ENCODE results near the gene KCNAB2. TPM values are rescaled to one million over a fixed set of nuclear protein-coding genes. Genes with fewer than 3 reads are reported as not detected.

The KCNAB2 gene
- total and polyA plus RNA-seq, 4 donors, result 1.8 to 5.9 (median 4.5) TPM

DNA sequence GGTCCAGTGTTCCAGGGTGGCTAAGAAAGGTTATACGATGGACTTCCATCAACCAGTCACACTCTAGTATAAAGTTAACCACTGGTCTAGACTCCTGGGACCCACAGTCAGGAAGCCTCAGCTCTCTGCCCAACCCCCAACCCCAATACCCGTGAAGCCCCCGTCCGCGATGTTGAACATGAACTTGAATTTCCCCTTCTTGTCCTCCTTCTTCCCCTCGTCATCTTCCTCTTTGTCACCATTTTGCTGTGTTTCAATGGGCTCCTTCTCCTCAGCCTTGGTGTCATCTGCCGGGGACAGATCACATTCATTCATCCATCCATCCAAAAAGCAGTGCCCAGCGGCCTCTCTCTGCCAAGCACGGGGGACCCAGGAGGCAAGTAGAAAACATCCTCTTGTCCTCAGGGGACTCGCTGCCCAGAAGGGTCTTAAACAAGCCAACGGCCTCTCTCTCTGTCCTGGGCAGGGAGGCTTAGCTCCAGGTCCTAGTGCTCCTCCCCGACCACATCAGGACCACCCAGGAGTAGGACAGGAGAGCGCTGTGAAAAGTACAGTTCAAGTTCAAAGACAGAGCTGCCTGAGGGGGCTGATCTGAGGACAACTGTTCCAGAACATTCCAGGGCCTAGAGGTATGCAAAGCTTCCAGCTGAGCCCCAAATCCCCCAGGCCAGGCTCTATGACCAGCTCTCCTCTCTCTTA is 66.5 kb downstream of the KCNAB2 start:
- TF ChIP-seq TAF1 (conservative IDR thresholded peaks at IDR 0.05) (no peak), SP1 (IDR thresholded peaks at IDR 0.05) (no peak)
- TF ChIP-seq, protein P1, sequence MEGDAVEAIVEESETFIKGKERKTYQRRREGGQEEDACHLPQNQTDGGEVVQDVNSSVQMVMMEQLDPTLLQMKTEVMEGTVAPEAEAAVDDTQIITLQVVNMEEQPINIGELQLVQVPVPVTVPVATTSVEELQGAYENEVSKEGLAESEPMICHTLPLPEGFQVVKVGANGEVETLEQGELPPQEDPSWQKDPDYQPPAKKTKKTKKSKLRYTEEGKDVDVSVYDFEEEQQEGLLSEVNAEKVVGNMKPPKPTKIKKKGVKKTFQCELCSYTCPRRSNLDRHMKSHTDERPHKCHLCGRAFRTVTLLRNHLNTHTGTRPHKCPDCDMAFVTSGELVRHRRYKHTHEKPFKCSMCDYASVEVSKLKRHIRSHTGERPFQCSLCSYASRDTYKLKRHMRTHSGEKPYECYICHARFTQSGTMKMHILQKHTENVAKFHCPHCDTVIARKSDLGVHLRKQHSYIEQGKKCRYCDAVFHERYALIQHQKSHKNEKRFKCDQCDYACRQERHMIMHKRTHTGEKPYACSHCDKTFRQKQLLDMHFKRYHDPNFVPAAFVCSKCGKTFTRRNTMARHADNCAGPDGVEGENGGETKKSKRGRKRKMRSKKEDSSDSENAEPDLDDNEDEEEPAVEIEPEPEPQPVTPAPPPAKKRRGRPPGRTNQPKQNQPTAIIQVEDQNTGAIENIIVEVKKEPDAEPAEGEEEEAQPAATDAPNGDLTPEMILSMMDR (IDR thresholded peaks at IDR 0.05; ENCODE audit: low read depth, low read length, missing input control), result no peak
- H3K9me3 ChIP-seq (ENCODE audit: control insufficient read depth in 4 of 4, low read length in 3 of 4), result peaks cover 0 to 2% (median 0%) of the 10 kb centered on the region in 4 donors
- WGBS, result 78% methylated on average over 13 of the region's 13 CpGs

DNA sequence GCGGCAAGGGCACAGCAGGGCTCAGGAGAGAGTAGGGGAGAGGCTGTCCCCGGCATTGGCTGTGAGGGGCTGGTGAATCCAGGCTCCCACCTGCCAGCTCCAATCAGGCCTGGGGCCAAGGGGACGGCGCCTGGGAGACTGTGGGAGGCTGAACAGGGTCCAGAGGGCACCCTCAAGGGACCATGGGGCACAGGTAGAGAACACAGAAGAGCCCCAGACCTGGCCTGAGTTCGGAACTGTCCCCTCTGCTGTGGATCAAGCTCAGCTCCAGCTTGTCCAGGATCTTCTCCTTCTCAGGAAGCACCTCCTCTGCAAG is 67.0 kb downstream of the KCNAB2 start:
- Histone ChIP-seq H3K4me3 (ENCODE audit: low read depth in 1 of 3, low read length in 3 of 3) (no peak overlapping the region), H3K36me3 (ENCODE audit: control insufficient read depth in 4 of 4, insufficient read depth in 3 of 4, low read depth in 1 of 4, low read length in 3 of 4) (no peaks in the 10 kb centered on the region), H3K4me1 (ENCODE audit: control insufficient read depth in 4 of 4, insufficient read depth in 4 of 4, low read length in 3 of 4) (no peaks in the 10 kb centered on the region), H3K27me3 (ENCODE audit: control insufficient read depth in 4 of 4, insufficient read depth in 4 of 4, low read length in 3 of 4) (peaks cover 0 to 3% (median 0%) of the 10 kb centered on the region in 4 donors), H3K9ac (ENCODE audit: low read depth in 1 of 2, low read length in 2 of 2) (no peak overlapping the region), H3K27ac (ENCODE audit: low read depth in 1 of 2, low read length in 2 of 2) (no peak overlapping the region), H3K9me3 (ENCODE audit: control insufficient read depth in 4 of 4, low read length in 3 of 4) (peaks cover 0 to 2% (median 0%) of the 10 kb centered on the region in 4 donors)
- DNase-seq (ENCODE audit: low spot score), result no peak
- WGBS, result 61% methylated on average over 5 of the region's 5 CpGs
- TF ChIP-seq TAF1 (conservative IDR thresholded peaks at IDR 0.05), result no peak
- TF ChIP-seq SP1 (IDR thresholded peaks at IDR 0.05), result no peak
- no peak for TF ChIP-seq JUND (IDR thresholded peaks at IDR 0.05)
- TF ChIP-seq, protein P2, sequence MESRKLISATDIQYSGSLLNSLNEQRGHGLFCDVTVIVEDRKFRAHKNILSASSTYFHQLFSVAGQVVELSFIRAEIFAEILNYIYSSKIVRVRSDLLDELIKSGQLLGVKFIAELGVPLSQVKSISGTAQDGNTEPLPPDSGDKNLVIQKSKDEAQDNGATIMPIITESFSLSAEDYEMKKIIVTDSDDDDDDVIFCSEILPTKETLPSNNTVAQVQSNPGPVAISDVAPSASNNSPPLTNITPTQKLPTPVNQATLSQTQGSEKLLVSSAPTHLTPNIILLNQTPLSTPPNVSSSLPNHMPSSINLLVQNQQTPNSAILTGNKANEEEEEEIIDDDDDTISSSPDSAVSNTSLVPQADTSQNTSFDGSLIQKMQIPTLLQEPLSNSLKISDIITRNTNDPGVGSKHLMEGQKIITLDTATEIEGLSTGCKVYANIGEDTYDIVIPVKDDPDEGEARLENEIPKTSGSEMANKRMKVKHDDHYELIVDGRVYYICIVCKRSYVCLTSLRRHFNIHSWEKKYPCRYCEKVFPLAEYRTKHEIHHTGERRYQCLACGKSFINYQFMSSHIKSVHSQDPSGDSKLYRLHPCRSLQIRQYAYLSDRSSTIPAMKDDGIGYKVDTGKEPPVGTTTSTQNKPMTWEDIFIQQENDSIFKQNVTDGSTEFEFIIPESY (IDR thresholded peaks at IDR 0.05), result no peak
- TF ChIP-seq, protein P1 (IDR thresholded peaks at IDR 0.05; ENCODE audit: low read depth, low read length, missing input control), result no peak
- no peak for TF ChIP-seq FOXA1 (IDR thresholded peaks at IDR 0.05)
- TF ChIP-seq YY1 (IDR thresholded peaks at IDR 0.05), result no peak
- TF ChIP-seq, protein P3, sequence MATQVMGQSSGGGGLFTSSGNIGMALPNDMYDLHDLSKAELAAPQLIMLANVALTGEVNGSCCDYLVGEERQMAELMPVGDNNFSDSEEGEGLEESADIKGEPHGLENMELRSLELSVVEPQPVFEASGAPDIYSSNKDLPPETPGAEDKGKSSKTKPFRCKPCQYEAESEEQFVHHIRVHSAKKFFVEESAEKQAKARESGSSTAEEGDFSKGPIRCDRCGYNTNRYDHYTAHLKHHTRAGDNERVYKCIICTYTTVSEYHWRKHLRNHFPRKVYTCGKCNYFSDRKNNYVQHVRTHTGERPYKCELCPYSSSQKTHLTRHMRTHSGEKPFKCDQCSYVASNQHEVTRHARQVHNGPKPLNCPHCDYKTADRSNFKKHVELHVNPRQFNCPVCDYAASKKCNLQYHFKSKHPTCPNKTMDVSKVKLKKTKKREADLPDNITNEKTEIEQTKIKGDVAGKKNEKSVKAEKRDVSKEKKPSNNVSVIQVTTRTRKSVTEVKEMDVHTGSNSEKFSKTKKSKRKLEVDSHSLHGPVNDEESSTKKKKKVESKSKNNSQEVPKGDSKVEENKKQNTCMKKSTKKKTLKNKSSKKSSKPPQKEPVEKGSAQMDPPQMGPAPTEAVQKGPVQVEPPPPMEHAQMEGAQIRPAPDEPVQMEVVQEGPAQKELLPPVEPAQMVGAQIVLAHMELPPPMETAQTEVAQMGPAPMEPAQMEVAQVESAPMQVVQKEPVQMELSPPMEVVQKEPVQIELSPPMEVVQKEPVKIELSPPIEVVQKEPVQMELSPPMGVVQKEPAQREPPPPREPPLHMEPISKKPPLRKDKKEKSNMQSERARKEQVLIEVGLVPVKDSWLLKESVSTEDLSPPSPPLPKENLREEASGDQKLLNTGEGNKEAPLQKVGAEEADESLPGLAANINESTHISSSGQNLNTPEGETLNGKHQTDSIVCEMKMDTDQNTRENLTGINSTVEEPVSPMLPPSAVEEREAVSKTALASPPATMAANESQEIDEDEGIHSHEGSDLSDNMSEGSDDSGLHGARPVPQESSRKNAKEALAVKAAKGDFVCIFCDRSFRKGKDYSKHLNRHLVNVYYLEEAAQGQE (IDR thresholded peaks at IDR 0.05), result no peak
- no peak for TF ChIP-seq GABPA (IDR thresholded peaks at IDR 0.05 in 1 of 2, conservative IDR thresholded peaks at IDR 0.05 in 1 of 2)
- TF ChIP-seq EGR1 (IDR thresholded peaks at IDR 0.05; ENCODE audit: low read depth in 2 of 2), result no peak
- no peak for TF ChIP-seq HNF4A (conservative IDR thresholded peaks at IDR 0.05)
- TF ChIP-seq, protein P4, sequence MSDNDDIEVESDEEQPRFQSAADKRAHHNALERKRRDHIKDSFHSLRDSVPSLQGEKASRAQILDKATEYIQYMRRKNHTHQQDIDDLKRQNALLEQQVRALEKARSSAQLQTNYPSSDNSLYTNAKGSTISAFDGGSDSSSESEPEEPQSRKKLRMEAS (IDR thresholded peaks at IDR 0.05), result no peak
- no peak for TF ChIP-seq RXRA (IDR thresholded peaks at IDR 0.05)
- TF ChIP-seq NR2F2 (IDR thresholded peaks at IDR 0.05), result no peak
- no peak for TF ChIP-seq FOXA2 (IDR thresholded peaks at IDR 0.05)
- TF ChIP-seq, protein P5, sequence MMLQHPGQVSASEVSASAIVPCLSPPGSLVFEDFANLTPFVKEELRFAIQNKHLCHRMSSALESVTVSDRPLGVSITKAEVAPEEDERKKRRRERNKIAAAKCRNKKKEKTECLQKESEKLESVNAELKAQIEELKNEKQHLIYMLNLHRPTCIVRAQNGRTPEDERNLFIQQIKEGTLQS (IDR thresholded peaks at IDR 0.05), result no peak
- no peak for TF ChIP-seq HNF4G (IDR thresholded peaks at IDR 0.05)

More for the DNA sequence above, 66.5 kb downstream of the KCNAB2 start:
- Histone ChIP-seq H3K9ac (ENCODE audit: low read depth in 1 of 2, low read length in 2 of 2) (no peak overlapping the region), H3K27ac (ENCODE audit: low read depth in 1 of 2, low read length in 2 of 2) (no peak overlapping the region), H3K4me3 (ENCODE audit: low read depth in 1 of 3, low read length in 3 of 3) (no peak overlapping the region), H3K4me1 (ENCODE audit: control insufficient read depth in 4 of 4, insufficient read depth in 4 of 4, low read length in 3 of 4) (no peaks in the 10 kb centered on the region), H3K27me3 (ENCODE audit: control insufficient read depth in 4 of 4, insufficient read depth in 4 of 4, low read length in 3 of 4) (peaks cover 0 to 3% (median 0%) of the 10 kb centered on the region in 4 donors), H3K36me3 (ENCODE audit: control insufficient read depth in 4 of 4, insufficient read depth in 3 of 4, low read depth in 1 of 4, low read length in 3 of 4) (no peaks in the 10 kb centered on the region)
- DNase-seq (ENCODE audit: low spot score), result no peak

All from liver (tissue), 9 donors.